ENCODE measurements around the gene MEIOB.
A peak's percentile ranks its signal among the peaks of the same experiment; 100 is the strongest.

The MEIOB gene

GRCh38 chr16:1826691-1827573, 45.0 kb downstream of the MEIOB start, which contains the start of the genes FAHD1 and HAGH:
Gene FAHD1 (plus strand): TSS chr16:1827206. CDS start chr16:1827239, 33 bp downstream.
Gene HAGH (minus strand): TSS chr16:1826825. CDS start chr16:1826787, 38 bp downstream.
- DNase-seq, result peak; percentile 94

- peak; percentile 39 for DNase-seq
These were observed 45.9 kb downstream of the MEIOB start for GRCh38 chr16:1825864-1826690.

GRCh38 chr16:1825381-1825863, 46.5 kb downstream of the MEIOB start:
- DNase-seq, result no peak

GRCh38 chr16:1823821-1824220, 48.1 kb downstream of the MEIOB start:
- DNase-seq, result peak; percentile 40

- no peak for DNase-seq
These were observed 49.2 kb downstream of the MEIOB start for GRCh38 chr16:1822801-1823200.

GRCh38 chr16:1821861-1822611, 49.9 kb downstream of the MEIOB start:
- DNase-seq, result no peak

GRCh38 chr16:1820946-1821290, 51.0 kb downstream of the MEIOB start:
- DNase-seq, result no peak

- DNase-seq, result no peak
These were observed 51.6 kb downstream of the MEIOB start for GRCh38 chr16:1820096-1820945.

GRCh38 chr16:1819611-1820010, 52.4 kb downstream of the MEIOB start:
- no peak for DNase-seq

- DNase-seq, result no peak
These were observed 53.0 kb downstream of the MEIOB start for GRCh38 chr16:1818873-1819525.

GRCh38 chr16:1818204-1818872, 53.6 kb downstream of the MEIOB start:
- no peak for DNase-seq

- DNase-seq, result no peak
These were observed 54.2 kb downstream of the MEIOB start for GRCh38 chr16:1817716-1818115.

- DNase-seq, result no peak
These were observed 54.7 kb downstream of the MEIOB start for GRCh38 chr16:1817276-1817589.

- no peak for DNase-seq
These were observed 55.3 kb downstream of the MEIOB start for GRCh38 chr16:1816396-1817275.

GRCh38 chr16:1815461-1815860, 56.5 kb downstream of the MEIOB start:
- no peak for DNase-seq

- DNase-seq, result peak; percentile 63
These were observed 59.2 kb downstream of the MEIOB start for GRCh38 chr16:1812732-1813163.

GRCh38 chr16:1810536-1810935, 61.4 kb downstream of the MEIOB start:
- DNase-seq, result no peak

GRCh38 chr16:1810106-1810505, 61.9 kb downstream of the MEIOB start:
- no peak for DNase-seq

- no peak for DNase-seq
These were observed 62.6 kb downstream of the MEIOB start for GRCh38 chr16:1809281-1809801.

- DNase-seq, result no peak
These were observed 63.3 kb downstream of the MEIOB start for GRCh38 chr16:1808691-1809090.
